Measurements from ENCODE around the gene MED13.

- TF ChIP-seq CEBPB (IDR thresholded peaks at IDR 0.05) (no peak), CTCF (IDR thresholded peaks at IDR 0.05) (no peak), SMC3 (IDR thresholded peaks at IDR 0.05) (no peak), RCOR1 (IDR thresholded peaks at IDR 0.05; ENCODE audit: low read depth, low read length) (no peak), MAZ (IDR thresholded peaks at IDR 0.05; ENCODE audit: borderline replicate concordance, low read depth, low read length) (no peak), MAX (IDR thresholded peaks at IDR 0.05) (no peak), JUNB (IDR thresholded peaks at IDR 0.05) (no peak)
These were observed 64.9 kb downstream of the MED13 start for GRCh38 chr17:62000186-62000585.

Data from A549 (cell line).